ENCODE measurements around the gene SBF2.

- no peak for TF ChIP-seq CTCF (IDR thresholded peaks at IDR 0.05; ENCODE audit: low read depth, low read length)
- TF ChIP-seq POLR2A (IDR thresholded peaks at IDR 0.05; ENCODE audit: extremely low read depth, insufficient read length), result no peak
- no peak for TF ChIP-seq MAX (IDR thresholded peaks at IDR 0.05; ENCODE audit: low read depth, low read length)
These were observed 47.0 kb downstream of the SBF2 start for GRCh38 chr11:10247011-10247410.
